OCI-LY3 (cell line): ENCODE data around the gene TSPAN7.

Experiments used
- H2AFZ ChIP-seq: fragments of 200-600, 300-600 bp; shearing (Covaris generic); 2 replicates; pipeline ENCODE4 v1.6.0; 2014; ENCODE audit warnings: antibody characterized with exemption, low read depth, low read length
- H3K27ac ChIP-seq: fragments of 200-600, 300-600 bp; sonication (generic); 2 replicates; pipeline ENCODE4 v1.5.1; 2014; ENCODE audit warnings: mild to moderate bottlenecking, low read length, moderate library complexity, mixed read lengths
- H3K27me3 ChIP-seq: fragments of 200-600, 300-600 bp; sonication (generic); 2 replicates; pipeline ENCODE4 v1.6.1; 2014; ENCODE audit warnings: low read depth, low read length, mixed read lengths
- H3K36me3 ChIP-seq: fragments of 200-600, 300-600 bp; sonication (generic); replicated peaks from 2 replicates; pipeline ENCODE3; 2014; ENCODE audit warnings: low read depth, low read length, mixed read lengths
- H3K4me1 ChIP-seq: fragments of 300-600, 200-600 bp; sonication (generic); 2 replicates; pipeline ENCODE4 v1.6.1; 2014; ENCODE audit warnings: low read length, mixed read lengths
- H3K4me2 ChIP-seq: fragments of 200-600, 300-600 bp; sonication (generic); 2 replicates; pipeline ENCODE4 v1.6.1; 2014; ENCODE audit warnings: low read length, mixed read lengths
- H3K4me3 ChIP-seq: fragments of 300-600, 200-600 bp; sonication (generic); 2 replicates; pipeline ENCODE4 v1.5.1; 2014; ENCODE audit warnings: antibody characterized with exemption, mild to moderate bottlenecking, low read length, moderate library complexity
- H3K79me2 ChIP-seq: fragments of 300-600, 200-600 bp; shearing (Covaris generic); 2 replicates; pipeline ENCODE4 v1.6.1; 2014; ENCODE audit warnings: mild to moderate bottlenecking, low read length, mixed read lengths
- H3K9ac ChIP-seq: fragments of 300-600, 200-600 bp; shearing (Covaris generic); 2 replicates; pipeline ENCODE4 v1.6.0; 2014; ENCODE audit warnings: mild to moderate bottlenecking, low read length, moderate library complexity
- H3K9me3 ChIP-seq: fragments of 200-600, 300-600 bp; shearing (Covaris generic); 2 replicates; pipeline ENCODE4 v1.6.1; 2014; ENCODE audit warnings: low read length, mixed read lengths; ENCODE audit not compliant: insufficient read depth
- H4K20me1 ChIP-seq: fragments of 200-600, 300-600 bp; sonication (generic); 2 replicates; pipeline ENCODE4 v1.6.1; 2016; ENCODE audit warnings: low read length, mixed read lengths; ENCODE audit not compliant: insufficient read depth
- EZH2phosphoT487 ChIP-seq: fragments of 200-600 bp; shearing (Covaris generic); IDR thresholded peaks from 2 replicates; pipeline ENCODE4 v1.6.1; 2018; ENCODE audit warnings: antibody characterized with exemption, mixed run types, low read depth
- TF ChIP-seq, protein P1 (sequence below): fragments of 200-600, 300-600 bp; sonication (generic); IDR thresholded peaks from 2 replicates; pipeline ENCODE4 v1.5.1; 2014; ENCODE audit warnings: antibody characterized with exemption, low read length, low read depth

Gene TSPAN7, protein sequence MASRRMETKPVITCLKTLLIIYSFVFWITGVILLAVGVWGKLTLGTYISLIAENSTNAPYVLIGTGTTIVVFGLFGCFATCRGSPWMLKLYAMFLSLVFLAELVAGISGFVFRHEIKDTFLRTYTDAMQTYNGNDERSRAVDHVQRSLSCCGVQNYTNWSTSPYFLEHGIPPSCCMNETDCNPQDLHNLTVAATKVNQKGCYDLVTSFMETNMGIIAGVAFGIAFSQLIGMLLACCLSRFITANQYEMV

DNA sequence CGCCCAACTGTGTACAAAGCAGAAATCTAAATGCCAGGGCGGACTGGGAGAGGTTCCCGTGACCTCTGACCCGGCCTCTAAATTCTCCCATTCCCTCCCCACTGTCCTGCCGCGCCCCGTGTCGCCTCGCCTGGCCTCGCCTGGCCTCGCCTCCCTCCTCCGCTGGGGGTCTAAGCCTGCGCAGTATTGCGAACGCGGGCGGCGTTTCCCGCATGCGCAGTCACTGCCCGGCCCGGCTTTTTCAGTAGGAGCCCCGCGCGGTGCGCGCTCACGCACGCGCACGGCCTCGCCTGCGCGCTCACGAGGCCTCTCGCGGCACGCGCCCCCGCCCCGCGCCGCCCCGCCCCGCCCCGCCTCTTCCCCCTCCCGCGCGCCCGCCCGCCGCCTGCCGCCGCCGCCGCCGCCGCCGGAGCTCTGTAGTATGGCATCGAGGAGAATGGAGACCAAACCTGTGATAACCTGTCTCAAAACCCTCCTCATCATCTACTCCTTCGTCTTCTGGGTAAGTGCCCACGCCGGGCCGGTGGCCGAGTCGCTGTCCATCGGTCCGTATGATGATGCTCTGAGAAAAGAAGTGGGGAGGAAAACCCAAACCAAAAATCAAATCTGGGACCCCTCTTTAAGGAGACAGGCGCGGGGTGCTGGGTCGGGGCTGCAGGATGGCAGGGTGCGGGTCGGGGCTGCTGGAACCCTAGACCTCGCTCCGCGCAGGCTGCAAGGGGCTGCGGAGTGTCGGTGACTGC is at the start of gene TSPAN7:
Gene TSPAN7 (plus strand): TSS at position 417 of the 743 bp plus-strand sequence. CDS start 5 bp downstream, at position 422.
- Histone ChIP-seq H2AFZ (peak within 1 kb of the TSS; percentile 94), H3K4me3 (peak within 1 kb of the TSS; percentile 90)
- no peak for TF ChIP-seq EZH2phosphoT487
- TF ChIP-seq, protein P1, sequence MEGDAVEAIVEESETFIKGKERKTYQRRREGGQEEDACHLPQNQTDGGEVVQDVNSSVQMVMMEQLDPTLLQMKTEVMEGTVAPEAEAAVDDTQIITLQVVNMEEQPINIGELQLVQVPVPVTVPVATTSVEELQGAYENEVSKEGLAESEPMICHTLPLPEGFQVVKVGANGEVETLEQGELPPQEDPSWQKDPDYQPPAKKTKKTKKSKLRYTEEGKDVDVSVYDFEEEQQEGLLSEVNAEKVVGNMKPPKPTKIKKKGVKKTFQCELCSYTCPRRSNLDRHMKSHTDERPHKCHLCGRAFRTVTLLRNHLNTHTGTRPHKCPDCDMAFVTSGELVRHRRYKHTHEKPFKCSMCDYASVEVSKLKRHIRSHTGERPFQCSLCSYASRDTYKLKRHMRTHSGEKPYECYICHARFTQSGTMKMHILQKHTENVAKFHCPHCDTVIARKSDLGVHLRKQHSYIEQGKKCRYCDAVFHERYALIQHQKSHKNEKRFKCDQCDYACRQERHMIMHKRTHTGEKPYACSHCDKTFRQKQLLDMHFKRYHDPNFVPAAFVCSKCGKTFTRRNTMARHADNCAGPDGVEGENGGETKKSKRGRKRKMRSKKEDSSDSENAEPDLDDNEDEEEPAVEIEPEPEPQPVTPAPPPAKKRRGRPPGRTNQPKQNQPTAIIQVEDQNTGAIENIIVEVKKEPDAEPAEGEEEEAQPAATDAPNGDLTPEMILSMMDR, result no peak

DNA sequence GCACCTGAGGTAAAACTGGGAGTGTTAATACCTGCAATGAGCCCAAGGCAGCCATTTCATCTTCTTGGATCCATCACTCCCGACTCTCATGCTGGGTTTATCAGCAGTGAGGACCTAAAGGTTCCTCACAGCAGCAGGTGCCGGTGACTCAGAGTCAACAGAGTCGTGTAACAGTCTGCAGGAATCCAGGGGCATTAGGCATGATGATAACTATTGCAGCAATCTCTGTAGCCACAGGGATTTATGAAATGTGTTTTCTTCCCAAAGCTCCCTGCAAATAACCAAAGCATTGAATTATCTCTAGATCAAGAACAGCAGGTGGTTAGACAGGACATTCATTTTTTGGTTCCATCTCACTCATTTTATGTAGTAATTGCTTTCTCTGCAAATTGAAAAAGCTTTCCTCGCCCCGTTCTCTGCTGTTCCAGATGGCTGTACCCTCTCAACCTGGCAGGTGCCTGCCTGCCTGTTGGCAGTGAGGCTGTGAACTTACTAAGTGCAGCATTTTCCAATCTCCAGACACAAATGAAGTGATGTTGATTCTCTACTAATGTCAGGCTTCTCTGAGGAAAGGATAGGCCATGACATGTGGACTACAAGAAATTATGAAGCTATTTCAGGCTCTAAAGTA is 48.1 kb upstream of the TSPAN7 start:
- no peaks in the 10 kb centered on the region for H3K9me3 ChIP-seq
- no peaks in the 10 kb centered on the region for H4K20me1 ChIP-seq
- no peak overlapping the region for H3K4me2 ChIP-seq
- no peak overlapping the region for H3K4me3 ChIP-seq
- H3K4me1 ChIP-seq, result no peaks in the 10 kb centered on the region
- H3K27me3 ChIP-seq, result no peaks in the 10 kb centered on the region
- no peak overlapping the region for H3K27ac ChIP-seq
- no peak overlapping the region for H2AFZ ChIP-seq
- no peaks in the 10 kb centered on the region for H3K79me2 ChIP-seq
- no peaks in the 10 kb centered on the region for H3K36me3 ChIP-seq
- H3K9ac ChIP-seq, result no peak overlapping the region
- TF ChIP-seq, protein P1, result no peak
- TF ChIP-seq EZH2phosphoT487, result no peak

More for the DNA sequence above, at the start of gene TSPAN7:
- H3K4me1 ChIP-seq, result peaks cover 6% of the 10 kb centered on the region
- no peaks in the 10 kb centered on the region for H3K36me3 ChIP-seq
- peak within 1 kb of the TSS; percentile 75 for H3K9ac ChIP-seq
- H3K79me2 ChIP-seq, result no peaks in the 10 kb centered on the region
- H4K20me1 ChIP-seq, result no peaks in the 10 kb centered on the region
- no peaks in the 10 kb centered on the region for H3K9me3 ChIP-seq
- no peaks in the 10 kb centered on the region for H3K27me3 ChIP-seq
- H3K4me2 ChIP-seq, result peak within 1 kb of the TSS; percentile 99
- H3K27ac ChIP-seq, result no peak within 1 kb of the TSS

- Histone ChIP-seq H3K27ac (no peak overlapping the region), H2AFZ (no peak overlapping the region), H3K9ac (no peak overlapping the region), H3K4me3 (no peak overlapping the region), H3K4me1 (no peaks in the 10 kb centered on the region), H3K79me2 (no peaks in the 10 kb centered on the region), H3K36me3 (no peaks in the 10 kb centered on the region), H3K9me3 (no peaks in the 10 kb centered on the region), H3K27me3 (no peaks in the 10 kb centered on the region), H3K4me2 (no peak overlapping the region), H4K20me1 (no peaks in the 10 kb centered on the region)
- no peak for TF ChIP-seq EZH2phosphoT487
- TF ChIP-seq, protein P1, result no peak
These were observed 47.1 kb upstream of the TSPAN7 start for GRCh38 chrX:38514016-38514854.
